ENCODE results near the gene KCNH2. TPM values are rescaled to one million over a fixed set of nuclear protein-coding genes. Genes with fewer than 3 reads are reported as not detected.

The KCNH2 gene
- total RNA-seq, 2 experiments from 2014 or later, result 5.8 to 7.5 TPM

- no peaks in the 10 kb centered on the region for H4K20me1 ChIP-seq (ENCODE audit: insufficient read depth, low read length)
- H3K9me2 ChIP-seq (ENCODE audit: insufficient read depth, low read length), result no peaks in the 10 kb centered on the region
- H2AFZ ChIP-seq (ENCODE audit: low read length), result peak overlapping the region; percentile 15; the same call in 1 of the 2 replicates
- H3K4me1 ChIP-seq (ENCODE audit: insufficient read depth, low read length, poor library complexity, severe bottlenecking), result peaks cover 8% of the 10 kb centered on the region
- TF ChIP-seq EZH2phosphoT487 (IDR thresholded peaks at IDR 0.05; ENCODE audit: borderline replicate concordance, low read depth, low read length) (no peak), CTCF (conservative IDR thresholded peaks at IDR 0.05; ENCODE audit: low read length) (no peak)
- intact Hi-C loops (cut with micrococcal nuclease; ENCODE audit: unreplicated experiment), result no loop called here
- H3K27ac ChIP-seq (ENCODE audit: low read depth, low read length, poor library complexity, severe bottlenecking), result no peak overlapping the region
- no peak overlapping the region for H3K4me3 ChIP-seq (ENCODE audit: low read depth, low read length, poor library complexity, severe bottlenecking)
- CTCF ChIA-PET (ENCODE audit: unreplicated experiment), result interaction anchor here (0.6 to 0.9 kb wide), 2 partner anchors 17 to 71 kb away, joined by 3 to 4 read pairs; no protein-coding TSS in a partner anchor
- no TSS peak for BruUV-seq (replicated peaks)
- H3K79me2 ChIP-seq (ENCODE audit: insufficient read depth, low read depth, low read length), result no peaks in the 10 kb centered on the region
- H3K4me2 ChIP-seq (ENCODE audit: low read length), result no peak overlapping the region
- POLR2A ChIA-PET, result interaction anchor here (0.6 to 1.2 kb wide), 2 partner anchors 9 to 35 kb away, joined by 4 to 6 read pairs; no protein-coding TSS in a partner anchor
- no peaks in the 10 kb centered on the region for H3K9me3 ChIP-seq (ENCODE audit: low read length)
- DNase-seq (ENCODE audit: low spot score), result no peak
- H3K36me3 ChIP-seq (ENCODE audit: insufficient read depth, low read length), result no peaks in the 10 kb centered on the region
These were observed 40.1 kb downstream of the KCNH2 start for GRCh38 chr7:150937848-150938561.

GRCh38 chr7:150936018-150936417, 42.1 kb downstream of the KCNH2 start:
- no peak for TF ChIP-seq EZH2phosphoT487 (IDR thresholded peaks at IDR 0.05; ENCODE audit: borderline replicate concordance, low read depth, low read length)
- no peak for TF ChIP-seq CTCF (conservative IDR thresholded peaks at IDR 0.05; ENCODE audit: low read length)
- POLR2A ChIA-PET, result interaction anchor here (0.6 kb wide), 1 partner anchor 1352 kb away, joined by 3 read pairs; no protein-coding TSS in a partner anchor
- intact Hi-C loops (cut with micrococcal nuclease; ENCODE audit: unreplicated experiment), result no loop called here
- Histone ChIP-seq H3K4me1 (ENCODE audit: insufficient read depth, low read length, poor library complexity, severe bottlenecking) (no peaks in the 10 kb centered on the region), H3K9me3 (ENCODE audit: low read length) (no peaks in the 10 kb centered on the region), H3K4me3 (ENCODE audit: low read depth, low read length, poor library complexity, severe bottlenecking) (no peak overlapping the region), H3K4me2 (ENCODE audit: low read length) (no peak overlapping the region), H4K20me1 (ENCODE audit: insufficient read depth, low read length) (no peaks in the 10 kb centered on the region), H3K9me2 (ENCODE audit: insufficient read depth, low read length) (no peaks in the 10 kb centered on the region), H3K79me2 (ENCODE audit: insufficient read depth, low read depth, low read length) (no peaks in the 10 kb centered on the region), H3K36me3 (ENCODE audit: insufficient read depth, low read length) (no peaks in the 10 kb centered on the region), H2AFZ (ENCODE audit: low read length) (no peak overlapping the region), H3K27ac (ENCODE audit: low read depth, low read length, poor library complexity, severe bottlenecking) (no peak overlapping the region)
- no TSS peak for BruUV-seq (replicated peaks)
- no peak for DNase-seq (ENCODE audit: low spot score)
- CTCF ChIA-PET (ENCODE audit: unreplicated experiment), result no interaction called here

DNA sequence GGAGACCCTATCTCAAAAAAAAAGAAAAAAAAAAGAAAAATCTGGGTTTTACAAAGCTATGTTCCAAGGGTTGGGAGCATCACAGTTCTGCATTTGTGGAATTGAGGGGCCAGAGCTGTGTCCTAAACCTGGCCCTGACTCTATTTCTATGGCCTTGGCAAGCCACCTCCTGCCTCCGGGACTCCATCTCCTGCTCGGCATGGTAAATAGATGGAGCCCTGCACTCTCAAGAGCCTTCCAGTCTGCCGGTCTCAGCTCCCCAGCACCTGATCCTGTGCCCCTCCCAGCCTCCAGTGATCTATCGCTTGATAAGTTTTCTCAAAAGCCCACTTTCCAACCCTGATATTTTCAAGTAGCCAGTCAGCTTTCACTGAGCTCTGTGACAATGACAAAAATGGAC, 43.0 kb downstream of the KCNH2 start:
- H3K4me2 ChIP-seq (ENCODE audit: low read length), result no peak overlapping the region
- H2AFZ ChIP-seq (ENCODE audit: low read length), result no peak overlapping the region
- ChIA-PET CTCF (ENCODE audit: unreplicated experiment) (no interaction called here), POLR2A (interaction anchor here (0.6 kb wide), 1 partner anchor 64 kb away, joined by 3 read pairs; no protein-coding TSS in a partner anchor)
- H3K36me3 ChIP-seq (ENCODE audit: insufficient read depth, low read length), result no peaks in the 10 kb centered on the region
- no peak overlapping the region for H3K27ac ChIP-seq (ENCODE audit: low read depth, low read length, poor library complexity, severe bottlenecking)
- H3K79me2 ChIP-seq (ENCODE audit: insufficient read depth, low read depth, low read length), result no peaks in the 10 kb centered on the region
- H3K9me3 ChIP-seq (ENCODE audit: low read length), result no peaks in the 10 kb centered on the region
- H3K4me3 ChIP-seq (ENCODE audit: low read depth, low read length, poor library complexity, severe bottlenecking), result no peak overlapping the region
- DNase-seq (ENCODE audit: low spot score), result no peak
- BruUV-seq (replicated peaks), result no TSS peak
- H3K4me1 ChIP-seq (ENCODE audit: insufficient read depth, low read length, poor library complexity, severe bottlenecking), result no peaks in the 10 kb centered on the region
- H3K9me2 ChIP-seq (ENCODE audit: insufficient read depth, low read length), result no peaks in the 10 kb centered on the region
- no peaks in the 10 kb centered on the region for H4K20me1 ChIP-seq (ENCODE audit: insufficient read depth, low read length)
- TF ChIP-seq EZH2phosphoT487 (IDR thresholded peaks at IDR 0.05; ENCODE audit: borderline replicate concordance, low read depth, low read length), result no peak
- no peak for TF ChIP-seq CTCF (conservative IDR thresholded peaks at IDR 0.05; ENCODE audit: low read length)
- intact Hi-C loops (cut with micrococcal nuclease; ENCODE audit: unreplicated experiment), result no loop called here
